Gastrocnemius medialis (tissue), 4 donors: ENCODE measurements around the gene CAMP. TPM values are rescaled to one million over a fixed set of nuclear protein-coding genes. Genes with fewer than 3 reads are reported as not detected.
A peak's percentile ranks its signal among the peaks of the same experiment; 100 is the strongest.

Experiments
- ATAC-seq, 2 donors: fragments of 150-250 bp; one replicate each; pipeline ENCODE4 v1.9.1; 2016
- DNase-seq, 2 donors: peaks; one replicate each; pipeline ENCODE4 v3.0.0-alpha.2; 2019
- H3K27ac ChIP-seq, 4 donors: fragments of 200-600 bp; sonication (generic); 1 replicate in 1 of 4; 2 replicates in 3 of 4; pipeline ENCODE4 v1.5.1; 2016 to 2018; ENCODE audit warnings: mild to moderate bottlenecking in 2 of 4, moderate library complexity in 1 of 4
- H3K27me3 ChIP-seq, 3 donors: fragments of 200-600 bp; sonication (generic) in 2 of 3; 1 replicate in 1 of 3; 2 replicates in 2 of 3; pipeline versions ENCODE4 v1.5.1 to v1.6.0; 2016 to 2019; ENCODE audit warnings: mild to moderate bottlenecking in 1 of 3, moderate library complexity in 1 of 3
- H3K36me3 ChIP-seq, 2 donors: fragments of 200-600 bp; sonication (generic) in 1 of 2; one replicate each; pipeline ENCODE4 v1.5.1; 2017 to 2018
- H3K4me1 ChIP-seq, 2 donors: fragments of 200-600 bp; sonication (generic) in 1 of 2; one replicate each; pipeline ENCODE4 v1.5.1; 2016 to 2017; ENCODE audit warnings: mild to moderate bottlenecking in 2 of 2
- H3K4me3 ChIP-seq, 4 donors: fragments of 200-600 bp; sonication (generic) in 3 of 4; 1 replicate in 1 of 4; 2 replicates in 3 of 4; pipeline ENCODE4 v1.5.1; 2016 to 2019; ENCODE audit warnings: mild to moderate bottlenecking in 2 of 4
- H3K9me3 ChIP-seq, 3 donors: fragments of 200-600 bp; sonication (generic) in 2 of 3; 1 replicate in 1 of 3; 2 replicates in 2 of 3; pipeline ENCODE4 v1.5.1; 2016 to 2019
- POLR2A ChIP-seq, 2 donors: fragments of 450-650 bp; IDR thresholded peaks; one replicate each; pipeline ENCODE4 v1.6.1; 2017; ENCODE audit warnings: antibody characterized with exemption in 2 of 2, mild to moderate bottlenecking in 2 of 2, moderate library complexity in 2 of 2
- in situ Hi-C, 4 donors: fragments of 200-750 bp; cut with MboI; loops; one replicate each; pipeline versions ENCODE4 v1.15.0 to v1.8.0; 2017; ENCODE audit warnings: low sequenced_read_pairs in 4 of 4
- intact Hi-C: fragments of 100-400 bp; cut with DNase I; formaldehyde crosslinking; loops from one replicate; pipeline ENCODE4 v1.15.1; 2023; ENCODE audit warnings: low total_unique reads
- total RNA-seq, 4 donors: library from RNA; depleted of rRNA; stranded (reverse); fragments of >200 nt; gene quantifications; one replicate each; pipeline versions ENCODE4 v1.1.0 to v1.2.3, GENCODE V29; 2016
- TF ChIP-seq, protein P1 (sequence below), 5 experiments: fragments of 450-650 bp in 3 of 5; fragments of 200-600 bp in 2 of 5; sonication (generic) in 2 of 5; IDR thresholded peaks in 4 of 5; conservative IDR thresholded peaks in 1 of 5; 1 replicate in 4 of 5; 2 replicates in 1 of 5; pipeline ENCODE4 v1.5.1; 2016 to 2019; ENCODE audit warnings: antibody characterized with exemption in 5 of 5, mild to moderate bottlenecking in 3 of 5, moderate library complexity in 3 of 5

CAMP gene
- total RNA-seq, 4 donors from 2014 or later: not detected

- DNase-seq (no peak), ATAC-seq (no peak)
- Histone ChIP-seq H3K27ac (no peak overlapping the region), H3K4me1 (peaks cover 0 to 7% of the 10 kb centered on the region in 2 donors), H3K36me3 (no peaks in the 10 kb centered on the region), H3K9me3 (no peaks in the 10 kb centered on the region), H3K27me3 (no peaks in the 10 kb centered on the region), H3K4me3 (no peak overlapping the region)
- in situ Hi-C loops (no loop called here), intact Hi-C loops (no loop called here)
- TF ChIP-seq POLR2A (IDR thresholded peaks at IDR 0.05): no peak
- TF ChIP-seq, protein P1, sequence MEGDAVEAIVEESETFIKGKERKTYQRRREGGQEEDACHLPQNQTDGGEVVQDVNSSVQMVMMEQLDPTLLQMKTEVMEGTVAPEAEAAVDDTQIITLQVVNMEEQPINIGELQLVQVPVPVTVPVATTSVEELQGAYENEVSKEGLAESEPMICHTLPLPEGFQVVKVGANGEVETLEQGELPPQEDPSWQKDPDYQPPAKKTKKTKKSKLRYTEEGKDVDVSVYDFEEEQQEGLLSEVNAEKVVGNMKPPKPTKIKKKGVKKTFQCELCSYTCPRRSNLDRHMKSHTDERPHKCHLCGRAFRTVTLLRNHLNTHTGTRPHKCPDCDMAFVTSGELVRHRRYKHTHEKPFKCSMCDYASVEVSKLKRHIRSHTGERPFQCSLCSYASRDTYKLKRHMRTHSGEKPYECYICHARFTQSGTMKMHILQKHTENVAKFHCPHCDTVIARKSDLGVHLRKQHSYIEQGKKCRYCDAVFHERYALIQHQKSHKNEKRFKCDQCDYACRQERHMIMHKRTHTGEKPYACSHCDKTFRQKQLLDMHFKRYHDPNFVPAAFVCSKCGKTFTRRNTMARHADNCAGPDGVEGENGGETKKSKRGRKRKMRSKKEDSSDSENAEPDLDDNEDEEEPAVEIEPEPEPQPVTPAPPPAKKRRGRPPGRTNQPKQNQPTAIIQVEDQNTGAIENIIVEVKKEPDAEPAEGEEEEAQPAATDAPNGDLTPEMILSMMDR (IDR thresholded peaks at IDR 0.05 in 4 of 5, conservative IDR thresholded peaks at IDR 0.05 in 1 of 5): no peak
Observed at GRCh38 chr3:48220746-48221145, 2.5 kb upstream of the CAMP start.

GRCh38 chr3:48225587-48225986 is 2.3 kb downstream of the CAMP start:
- H3K27me3 ChIP-seq: no peaks in the 10 kb centered on the region
- H3K4me1 ChIP-seq: no peaks in the 10 kb centered on the region
- no peak for DNase-seq
- no peak for ATAC-seq
- intact Hi-C loops: no loop called here
- H3K9me3 ChIP-seq: no peaks in the 10 kb centered on the region
- TF ChIP-seq, protein P1 (IDR thresholded peaks at IDR 0.05 in 4 of 5, conservative IDR thresholded peaks at IDR 0.05 in 1 of 5): no peak
- no peak for TF ChIP-seq POLR2A (IDR thresholded peaks at IDR 0.05)
- no peak overlapping the region for H3K4me3 ChIP-seq
- no peak overlapping the region for H3K27ac ChIP-seq
- no peaks in the 10 kb centered on the region for H3K36me3 ChIP-seq
- in situ Hi-C loops: no loop called here

GRCh38 chr3:48226939-48227338 is 3.6 kb downstream of the CAMP start:
- no peak for DNase-seq
- Histone ChIP-seq H3K4me1 (no peaks in the 10 kb centered on the region), H3K4me3 (no peak overlapping the region), H3K27ac (no peak overlapping the region), H3K27me3 (no peaks in the 10 kb centered on the region), H3K36me3 (no peaks in the 10 kb centered on the region), H3K9me3 (no peaks in the 10 kb centered on the region)
- TF ChIP-seq, protein P1 (IDR thresholded peaks at IDR 0.05 in 4 of 5, conservative IDR thresholded peaks at IDR 0.05 in 1 of 5): no peak
- TF ChIP-seq POLR2A (IDR thresholded peaks at IDR 0.05): no peak
- ATAC-seq: no peak
- in situ Hi-C loops: no loop called here
- intact Hi-C loops: no loop called here

GRCh38 chr3:48232232-48232631 is 8.9 kb downstream of the CAMP start:
- Histone ChIP-seq H3K4me3 (no peak overlapping the region), H3K9me3 (no peaks in the 10 kb centered on the region), H3K27ac (peak overlapping the region in 2 of 4 donors; percentile 42 to 43), H3K36me3 (no peaks in the 10 kb centered on the region), H3K27me3 (no peaks in the 10 kb centered on the region), H3K4me1 (peaks cover 4 to 16% of the 10 kb centered on the region in 2 donors)
- intact Hi-C loops: loop anchor here (5.0 kb wide), 1 partner anchor 205 kb away; no protein-coding TSS in a partner anchor
- no peak for DNase-seq
- TF ChIP-seq POLR2A (IDR thresholded peaks at IDR 0.05): no peak
- TF ChIP-seq, protein P1 (IDR thresholded peaks at IDR 0.05 in 4 of 5, conservative IDR thresholded peaks at IDR 0.05 in 1 of 5): no peak
- in situ Hi-C loops: no loop called here
- ATAC-seq: peak; percentile 34 to 62

DNA sequence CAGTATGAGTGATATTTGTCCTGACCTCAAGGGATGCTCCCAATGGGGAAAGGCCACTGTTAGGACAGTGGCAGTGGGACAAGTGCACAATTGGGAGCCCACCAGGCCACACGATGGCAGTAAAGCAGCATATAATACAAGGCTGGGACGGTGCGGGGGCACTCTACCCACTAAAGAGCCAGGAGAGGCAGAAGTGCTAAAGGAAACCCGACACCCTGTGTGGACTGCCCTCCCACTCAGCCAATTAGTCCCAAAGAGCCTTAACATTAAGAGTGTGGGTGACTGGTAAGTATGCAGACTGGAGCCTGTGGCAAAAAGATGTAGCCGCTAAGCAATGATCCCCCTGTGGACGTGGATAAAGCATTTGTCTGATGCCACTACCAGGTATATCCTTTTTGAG is 9.4 kb downstream of the CAMP start:
- TF ChIP-seq, protein P1 (IDR thresholded peaks at IDR 0.05 in 4 of 5, conservative IDR thresholded peaks at IDR 0.05 in 1 of 5): peak in 3 of 5 experiments; percentile 40 to 52 (median 46)
- no peak for TF ChIP-seq POLR2A (IDR thresholded peaks at IDR 0.05)
- peak; percentile 28 to 58 for DNase-seq
- in situ Hi-C loops: no loop called here
- no peaks in the 10 kb centered on the region for H3K36me3 ChIP-seq
- H3K27ac ChIP-seq: peak overlapping the region in 2 of 4 donors; percentile 42 to 43
- H3K4me3 ChIP-seq: no peak overlapping the region
- peak; percentile 50 to 65 for ATAC-seq
- peaks cover 4 to 16% of the 10 kb centered on the region in 2 donors for H3K4me1 ChIP-seq
- no peaks in the 10 kb centered on the region for H3K9me3 ChIP-seq
- H3K27me3 ChIP-seq: no peaks in the 10 kb centered on the region
- intact Hi-C loops: loop anchor here (5.0 kb wide), 1 partner anchor 205 kb away; no protein-coding TSS in a partner anchor
